ENCODE results near the gene REXO5.
"Not testable (repeated sequence)": the region's sequence is repeated elsewhere in the genome, so short reads cannot be mapped to it uniquely, and the experiment has no call there.

DNA sequence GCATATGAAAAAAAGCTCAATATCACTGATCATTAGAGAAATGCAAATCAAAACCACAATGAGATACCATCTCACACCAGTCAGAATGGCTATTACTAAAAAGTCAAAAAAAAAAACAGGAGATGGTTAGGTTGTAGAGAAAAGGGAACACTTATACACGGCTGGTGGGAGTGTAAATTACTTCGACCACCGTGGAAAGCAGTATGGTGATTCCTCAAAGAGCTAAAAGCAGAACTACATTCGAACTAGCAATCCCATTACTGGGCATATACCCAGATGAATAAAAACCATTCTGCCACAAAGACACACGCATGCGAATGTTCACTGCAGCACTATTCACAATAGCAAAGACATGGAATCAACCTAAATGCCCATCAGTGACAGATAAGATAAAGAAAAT is 58.0 kb downstream of the REXO5 start:
- TF ChIP-seq EP300 (IDR thresholded peaks at IDR 0.05; ENCODE audit: low read depth); POLR2A (IDR thresholded peaks at IDR 0.05): not testable (repeated sequence)
- TF ChIP-seq, protein P1, sequence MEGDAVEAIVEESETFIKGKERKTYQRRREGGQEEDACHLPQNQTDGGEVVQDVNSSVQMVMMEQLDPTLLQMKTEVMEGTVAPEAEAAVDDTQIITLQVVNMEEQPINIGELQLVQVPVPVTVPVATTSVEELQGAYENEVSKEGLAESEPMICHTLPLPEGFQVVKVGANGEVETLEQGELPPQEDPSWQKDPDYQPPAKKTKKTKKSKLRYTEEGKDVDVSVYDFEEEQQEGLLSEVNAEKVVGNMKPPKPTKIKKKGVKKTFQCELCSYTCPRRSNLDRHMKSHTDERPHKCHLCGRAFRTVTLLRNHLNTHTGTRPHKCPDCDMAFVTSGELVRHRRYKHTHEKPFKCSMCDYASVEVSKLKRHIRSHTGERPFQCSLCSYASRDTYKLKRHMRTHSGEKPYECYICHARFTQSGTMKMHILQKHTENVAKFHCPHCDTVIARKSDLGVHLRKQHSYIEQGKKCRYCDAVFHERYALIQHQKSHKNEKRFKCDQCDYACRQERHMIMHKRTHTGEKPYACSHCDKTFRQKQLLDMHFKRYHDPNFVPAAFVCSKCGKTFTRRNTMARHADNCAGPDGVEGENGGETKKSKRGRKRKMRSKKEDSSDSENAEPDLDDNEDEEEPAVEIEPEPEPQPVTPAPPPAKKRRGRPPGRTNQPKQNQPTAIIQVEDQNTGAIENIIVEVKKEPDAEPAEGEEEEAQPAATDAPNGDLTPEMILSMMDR (IDR thresholded peaks at IDR 0.05) = not testable (repeated sequence)
